HG03442 (cell line): Measurements from ENCODE around the gene FGF11.

ENCODE experiments used
- ATAC-seq: cut with Tn5 transposase; IDR thresholded peaks from one replicate; pipeline ENCODE4 v1.9.1; 2021; ENCODE audit warnings: mild to moderate bottlenecking, moderate library complexity; ENCODE audit not compliant: unreplicated experiment

The FGF11 gene

DNA sequence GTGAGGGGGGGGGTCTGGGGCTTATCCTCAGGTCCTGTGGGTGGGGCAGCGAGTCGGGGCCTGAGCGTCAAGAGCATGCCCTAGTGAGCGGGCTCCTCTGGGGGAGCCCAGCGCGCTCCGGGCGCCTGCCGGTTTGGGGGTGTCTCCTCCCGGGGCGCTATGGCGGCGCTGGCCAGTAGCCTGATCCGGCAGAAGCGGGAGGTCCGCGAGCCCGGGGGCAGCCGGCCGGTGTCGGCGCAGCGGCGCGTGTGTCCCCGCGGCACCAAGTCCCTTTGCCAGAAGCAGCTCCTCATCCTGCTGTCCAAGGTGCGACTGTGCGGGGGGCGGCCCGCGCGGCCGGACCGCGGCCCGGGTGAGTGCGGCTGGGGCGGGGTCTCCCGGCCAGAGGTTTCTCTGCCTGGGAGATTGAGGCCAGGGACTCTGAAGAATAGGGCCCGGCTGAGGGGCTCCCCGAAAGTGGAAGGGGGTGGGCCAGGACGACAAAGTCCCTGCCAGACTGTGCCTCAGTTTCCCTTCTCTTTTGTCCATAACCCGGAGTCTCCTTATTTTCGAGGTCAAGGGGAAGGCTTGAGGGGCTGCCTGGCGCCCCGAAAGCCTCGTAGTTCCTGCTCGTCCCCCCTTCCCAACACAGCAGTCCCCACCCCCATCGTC is at the start of gene FGF11:
FGF11 (plus strand) TSS at position 51 of the 651 bp plus-strand sequence; CDS start at position 160, 109 bp downstream.
- ATAC-seq: no peak

DNA sequence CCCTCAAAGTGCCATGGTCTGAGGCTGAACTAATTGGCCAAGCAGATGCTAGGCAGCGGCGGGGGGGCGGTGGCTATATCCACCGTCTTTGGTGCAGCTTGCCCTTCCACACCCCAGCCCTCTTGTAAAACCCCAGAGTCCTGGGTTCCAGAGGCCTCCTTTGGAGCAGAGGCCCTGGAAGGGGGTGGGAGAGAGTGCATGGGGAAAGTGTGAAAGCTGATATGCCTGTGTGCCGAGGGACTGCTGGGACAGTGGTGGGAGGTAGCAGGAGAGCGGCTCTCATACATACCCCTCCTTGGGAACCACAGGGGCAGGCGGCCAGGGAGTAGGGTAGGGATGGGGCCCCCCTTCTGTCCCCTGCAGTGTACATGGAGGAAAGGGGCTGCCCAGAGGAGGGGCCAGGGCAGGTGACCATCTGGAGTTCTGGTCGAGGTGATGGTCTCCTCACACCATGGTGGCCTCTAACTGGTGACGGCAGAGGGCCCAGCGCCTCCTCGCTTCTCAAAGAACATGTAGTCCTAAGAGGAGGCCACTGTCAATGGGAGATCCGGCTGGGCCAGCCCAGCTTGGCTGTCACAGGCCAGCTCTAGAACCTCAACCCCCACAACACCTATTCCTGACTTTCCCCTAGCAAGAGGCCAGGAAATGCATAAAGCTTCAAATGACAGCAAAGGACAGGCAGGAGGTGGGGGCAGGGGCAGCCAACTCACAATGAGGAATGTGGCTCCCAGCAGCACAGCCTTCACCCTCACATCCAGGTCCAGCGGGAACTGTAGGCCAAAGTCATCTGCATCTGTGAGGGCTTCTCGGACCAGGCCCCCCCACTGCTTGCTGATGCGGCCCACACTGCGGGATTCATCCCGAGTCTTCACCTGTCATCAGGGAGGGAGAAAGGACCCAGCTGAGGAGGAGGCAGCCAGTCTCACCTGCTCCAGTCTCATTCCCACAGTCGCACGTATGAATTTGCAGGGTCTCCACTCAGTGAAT is 49.1 kb upstream of the FGF11 start:
- no peak for ATAC-seq

DNA sequence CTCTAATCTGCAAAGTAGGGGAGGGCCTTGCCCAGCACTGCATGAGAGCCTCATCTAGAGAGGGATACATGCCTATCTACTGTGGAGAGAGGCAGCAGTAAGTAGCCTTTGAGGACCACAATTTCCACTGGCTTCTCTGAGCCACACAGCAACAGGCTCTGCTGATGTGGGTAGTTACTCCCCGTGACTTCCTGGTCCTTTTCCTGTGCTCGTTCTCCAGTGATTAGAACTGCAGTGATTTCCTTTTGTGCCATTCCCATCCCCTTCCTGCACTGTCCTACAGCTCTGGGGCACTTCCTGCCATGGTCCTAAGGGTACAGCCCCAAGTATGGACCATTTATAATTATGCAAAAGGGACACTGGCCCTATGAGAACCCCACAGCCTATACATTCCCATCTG is 48.0 kb upstream of the FGF11 start:
- no peak for ATAC-seq

DNA sequence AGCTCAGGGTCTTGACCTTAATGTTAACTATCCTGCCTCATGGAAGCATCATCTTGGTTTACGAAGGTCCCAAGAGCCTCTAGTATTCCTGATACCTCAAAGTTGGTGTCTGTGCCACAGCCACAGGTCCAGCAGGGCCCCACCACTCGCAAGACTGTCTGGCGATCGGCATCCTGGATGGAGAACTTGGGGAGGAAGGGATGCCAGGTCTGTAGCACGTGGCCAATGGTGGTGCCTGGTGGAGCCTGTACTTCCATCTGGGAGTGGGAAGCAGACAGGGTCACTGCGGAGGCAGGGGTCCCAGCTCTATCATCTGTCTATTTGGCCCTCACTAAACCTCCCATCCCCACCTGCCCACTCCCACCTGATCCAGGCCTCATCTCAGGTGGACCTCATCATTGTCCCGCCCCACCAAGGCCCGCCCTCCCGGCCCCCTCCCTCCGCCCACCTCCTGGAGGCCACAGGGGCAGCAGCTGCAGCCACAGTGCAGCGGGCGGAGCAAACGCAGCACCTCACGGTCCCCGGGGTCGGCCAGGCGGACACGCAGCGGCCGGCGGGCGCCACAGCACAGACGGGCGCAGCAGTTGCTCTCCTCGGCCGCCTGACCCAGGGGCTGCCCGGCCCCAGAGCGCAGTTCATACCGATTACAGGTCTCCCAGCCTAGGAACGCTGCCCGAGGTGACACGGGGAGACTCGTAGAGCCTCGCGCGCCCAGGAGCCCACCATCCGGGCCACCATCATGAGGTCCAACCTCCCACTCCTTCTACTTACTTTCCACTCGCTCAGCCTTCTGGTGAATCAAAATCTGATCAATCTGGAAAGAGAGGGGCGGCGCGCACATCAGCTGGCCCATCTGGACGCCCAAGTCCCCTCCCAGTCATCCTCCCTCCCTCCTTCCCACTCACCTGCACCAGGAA is 46.4 kb upstream of the FGF11 start:
- no peak for ATAC-seq

DNA sequence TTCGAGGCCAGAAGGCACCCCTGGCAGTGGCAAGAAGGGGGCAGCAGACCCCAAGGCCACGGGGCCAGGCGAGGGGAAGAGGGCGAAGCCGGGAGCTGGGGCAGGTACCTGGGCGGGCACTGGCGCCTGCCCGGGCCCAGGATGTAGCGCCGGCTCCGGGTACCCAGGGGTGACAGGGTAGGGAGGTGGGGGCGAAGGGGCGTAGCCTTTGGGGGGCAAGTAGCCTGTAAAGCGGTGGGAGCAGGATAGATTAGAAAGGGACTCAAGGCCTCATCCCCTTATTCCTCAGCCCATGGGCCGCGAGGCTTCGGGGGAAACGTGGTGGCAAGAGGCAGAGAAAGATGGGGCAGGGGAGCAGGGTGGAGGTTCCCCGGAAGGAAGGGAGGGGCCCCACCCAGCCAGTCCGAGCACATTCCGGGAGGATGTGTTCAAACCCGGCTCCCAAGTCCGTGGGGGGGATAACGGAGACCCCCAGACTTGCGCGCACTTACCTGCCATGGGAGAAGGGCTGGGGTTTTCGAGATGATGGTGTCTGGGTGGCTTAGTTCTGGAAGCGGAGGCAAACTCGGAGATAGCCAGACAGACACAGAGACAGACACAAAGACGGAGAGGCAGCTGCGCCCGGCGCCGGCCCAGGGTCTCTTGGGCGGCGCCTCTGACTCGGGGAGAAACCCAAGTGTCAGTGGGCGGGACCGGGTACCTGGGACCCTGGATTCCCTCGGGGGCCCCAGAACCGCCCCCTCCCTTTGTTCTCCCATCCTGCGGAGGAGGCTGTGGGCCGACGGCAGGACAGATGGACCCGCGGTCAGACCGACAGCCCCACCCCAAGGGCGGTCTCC is 45.5 kb upstream of the FGF11 start:
- ATAC-seq: peak; percentile 36

DNA sequence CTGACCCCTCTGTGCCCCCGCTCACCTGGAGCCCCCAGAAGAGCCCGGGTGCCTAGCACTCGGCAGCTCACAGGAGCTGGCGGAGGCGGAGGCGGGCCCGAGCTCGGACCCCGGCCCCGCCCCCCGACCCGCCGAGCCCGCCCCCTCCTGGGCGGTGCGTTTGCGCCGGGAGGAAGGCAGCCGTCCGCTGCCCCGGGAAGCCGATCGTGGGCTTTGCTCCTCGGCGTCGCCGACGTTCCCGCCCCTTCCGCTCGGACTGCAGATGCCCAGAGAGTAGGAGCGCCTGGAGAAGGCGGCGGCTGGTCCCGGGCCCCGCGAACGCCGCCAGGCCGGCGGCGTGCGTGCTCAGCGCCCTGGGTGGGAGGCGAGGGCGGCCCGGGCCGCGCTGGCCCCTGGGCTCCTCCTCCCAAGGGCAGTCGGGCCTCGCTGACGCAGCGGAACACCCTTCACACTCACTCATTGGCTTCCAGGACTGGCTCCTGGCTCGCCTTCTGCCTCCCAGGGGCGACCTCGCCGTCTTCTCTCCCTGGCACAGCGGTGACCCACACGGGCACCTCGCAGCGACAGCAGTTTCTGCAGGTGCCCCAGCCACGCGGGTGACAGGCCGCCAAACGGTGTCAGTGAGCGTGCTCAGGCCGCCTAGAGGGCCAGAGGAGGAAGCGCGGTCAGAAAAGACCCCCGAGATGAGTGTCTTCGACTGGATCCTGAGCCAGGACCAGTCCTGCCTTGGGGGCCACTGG is 44.7 kb upstream of the FGF11 start, which contains the start of gene PLSCR3:
PLSCR3 (minus strand) TSS at position 74 of the 740 bp plus-strand sequence. CDS start 415 bp downstream, outside the sequence.
- ATAC-seq: peak; percentile 74

DNA sequence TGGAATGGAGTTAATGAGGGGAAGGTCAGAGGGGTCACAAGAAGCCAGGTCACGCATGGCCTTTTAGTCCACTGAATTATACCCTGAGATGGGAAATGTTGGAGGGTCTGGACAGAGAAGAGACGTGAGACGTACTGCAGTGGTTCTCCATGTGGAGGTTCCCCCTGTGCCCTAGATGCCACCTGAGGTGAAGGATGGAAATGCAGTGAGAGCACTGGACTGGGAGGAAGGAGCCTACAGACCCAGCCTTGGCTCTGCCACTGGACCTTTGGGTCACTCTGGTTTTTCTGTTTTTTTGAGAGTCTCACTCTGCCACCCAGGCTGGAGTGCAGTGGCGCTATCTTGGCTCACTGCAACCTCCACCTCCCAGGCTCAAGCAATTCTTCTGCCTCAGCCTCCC is 43.2 kb upstream of the FGF11 start:
- no peak for ATAC-seq

DNA sequence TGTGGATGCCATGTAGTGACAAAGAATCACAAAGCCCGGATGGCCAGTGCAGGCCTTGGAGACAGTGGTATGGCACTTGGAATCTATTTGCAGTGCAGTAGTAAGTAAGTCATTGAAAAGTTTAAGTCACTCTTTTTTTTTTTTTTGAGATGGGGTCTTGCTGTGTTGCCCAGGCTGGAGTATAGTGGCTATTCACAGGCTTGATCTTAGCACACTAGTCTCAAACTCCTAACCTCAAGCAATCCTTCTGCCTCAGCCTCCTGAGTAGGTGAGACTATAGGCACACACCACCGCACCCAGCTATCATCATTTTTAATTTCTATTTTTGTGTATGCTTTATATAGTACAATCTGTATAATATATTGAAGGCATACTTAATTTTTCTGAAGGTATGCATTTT is 40.7 kb upstream of the FGF11 start:
- ATAC-seq: no peak

DNA sequence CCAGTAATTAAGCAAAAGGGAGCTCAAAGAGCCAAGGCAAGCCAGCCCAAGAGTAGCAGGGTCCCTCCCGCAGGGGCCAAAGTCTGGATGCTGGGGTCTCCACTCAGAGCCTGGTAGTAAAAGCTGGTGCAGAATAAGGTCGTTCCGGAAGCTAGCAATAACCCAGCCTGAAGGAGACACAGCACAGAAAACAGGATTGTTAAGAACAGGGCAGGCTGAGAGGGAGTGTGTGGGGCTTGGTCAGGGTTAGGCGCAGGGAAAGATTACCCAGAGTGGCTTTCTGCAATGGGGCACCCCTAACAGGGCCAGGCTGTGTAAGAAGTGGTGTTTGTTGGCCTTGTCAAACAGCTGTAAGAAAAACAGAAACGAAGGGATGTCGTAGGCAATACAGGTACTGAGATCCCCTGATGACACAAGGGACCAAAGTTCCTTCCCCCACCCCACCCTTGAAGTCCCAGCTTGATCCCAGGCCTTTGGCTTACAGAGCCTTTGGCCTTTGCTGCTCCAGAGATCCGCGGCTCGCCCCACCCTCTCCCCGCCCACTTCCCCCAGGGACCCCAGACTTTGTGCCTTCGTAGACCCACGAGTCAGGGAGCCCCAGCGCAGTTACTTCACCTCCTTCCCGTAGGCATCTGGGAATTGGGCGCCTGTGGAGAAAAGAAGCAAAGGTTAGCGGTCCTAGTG is 36.1 kb upstream of the FGF11 start:
- no peak for ATAC-seq

DNA sequence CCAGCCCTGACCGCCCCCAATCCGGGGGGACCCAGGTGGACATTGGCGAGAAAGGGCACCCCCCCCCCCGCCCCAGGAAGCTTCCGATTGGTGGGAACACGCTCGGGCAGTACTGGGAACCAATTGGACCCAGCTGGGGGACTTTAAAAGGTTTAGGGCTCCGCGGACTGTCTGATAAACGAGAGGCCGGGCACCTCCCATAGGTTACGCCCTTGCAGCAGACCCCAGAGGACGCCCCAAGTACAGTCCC is 35.7 kb upstream of the FGF11 start:
- no peak for ATAC-seq

DNA sequence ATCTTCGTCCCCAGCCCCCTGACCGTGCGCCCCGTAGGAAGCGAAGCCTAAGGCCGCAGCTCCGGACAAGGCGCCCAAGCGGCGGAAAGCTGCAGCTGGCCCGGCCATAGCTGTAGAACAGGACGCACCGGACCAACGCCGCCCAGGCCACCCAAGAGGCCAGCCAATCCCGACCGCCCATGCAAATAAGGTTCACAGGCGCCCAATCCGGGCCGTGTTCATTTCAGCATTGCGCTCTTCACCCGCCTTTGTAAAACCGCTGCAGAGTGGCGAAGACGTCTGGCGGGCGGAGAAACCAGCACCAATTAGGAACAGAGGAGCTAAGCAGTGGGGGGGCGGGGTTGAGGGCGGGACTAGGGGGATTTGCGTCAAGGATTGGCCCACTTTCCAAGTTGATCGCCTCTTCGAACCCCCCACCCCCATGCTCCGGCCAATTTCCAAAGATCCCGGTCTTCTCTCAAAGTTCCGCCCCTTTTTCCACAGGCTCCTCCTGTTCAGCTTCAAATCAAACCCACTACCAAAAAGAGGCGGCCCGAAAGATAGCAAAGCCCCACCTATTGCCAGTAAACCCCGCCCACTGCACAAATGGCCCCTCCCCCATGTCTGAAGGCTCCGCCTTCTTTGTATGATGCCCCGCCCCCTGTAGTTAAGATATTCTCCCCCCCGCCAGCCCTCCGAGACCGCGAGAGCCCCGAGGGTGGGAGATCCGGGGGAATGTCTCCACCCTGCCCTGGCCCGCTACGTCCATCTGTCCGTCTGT is 35.2 kb upstream of the FGF11 start, which contains the start of gene TMEM256:
TMEM256 (minus strand) TSS at position 121 of the 760 bp plus-strand sequence; CDS start at position 108, 13 bp downstream.
- peak; percentile 88 for ATAC-seq

DNA sequence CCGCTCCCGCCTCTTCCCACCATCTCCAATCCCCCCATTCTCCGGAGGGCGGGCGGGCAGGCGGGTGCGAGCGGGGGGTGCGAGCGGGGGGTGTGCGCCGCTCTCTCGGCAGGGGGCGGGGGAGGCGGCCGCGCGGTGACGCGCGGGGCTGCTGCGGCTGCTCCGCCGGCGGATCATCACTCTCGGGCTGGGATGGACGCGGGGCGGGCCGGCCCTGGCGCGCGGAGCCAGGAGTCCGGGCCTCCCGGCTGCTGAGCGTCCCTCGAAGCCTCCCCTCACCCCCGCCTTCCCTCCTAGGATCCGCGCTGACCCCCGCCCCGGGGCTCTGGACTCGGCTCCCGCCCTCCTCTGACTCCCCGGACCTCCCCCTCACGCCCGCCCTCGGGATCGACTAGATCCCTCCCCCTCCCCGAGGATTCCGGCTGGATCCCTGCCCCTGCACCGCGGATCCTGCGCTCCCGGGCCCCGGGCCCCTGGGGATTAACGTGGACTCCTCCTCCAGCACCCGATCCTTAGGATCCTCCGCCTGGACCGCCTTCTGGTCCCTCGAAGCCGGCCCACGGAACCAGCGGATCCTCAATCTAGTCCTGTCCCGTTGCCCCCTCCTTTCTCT is 34.5 kb upstream of the FGF11 start:
- ATAC-seq: no peak

DNA sequence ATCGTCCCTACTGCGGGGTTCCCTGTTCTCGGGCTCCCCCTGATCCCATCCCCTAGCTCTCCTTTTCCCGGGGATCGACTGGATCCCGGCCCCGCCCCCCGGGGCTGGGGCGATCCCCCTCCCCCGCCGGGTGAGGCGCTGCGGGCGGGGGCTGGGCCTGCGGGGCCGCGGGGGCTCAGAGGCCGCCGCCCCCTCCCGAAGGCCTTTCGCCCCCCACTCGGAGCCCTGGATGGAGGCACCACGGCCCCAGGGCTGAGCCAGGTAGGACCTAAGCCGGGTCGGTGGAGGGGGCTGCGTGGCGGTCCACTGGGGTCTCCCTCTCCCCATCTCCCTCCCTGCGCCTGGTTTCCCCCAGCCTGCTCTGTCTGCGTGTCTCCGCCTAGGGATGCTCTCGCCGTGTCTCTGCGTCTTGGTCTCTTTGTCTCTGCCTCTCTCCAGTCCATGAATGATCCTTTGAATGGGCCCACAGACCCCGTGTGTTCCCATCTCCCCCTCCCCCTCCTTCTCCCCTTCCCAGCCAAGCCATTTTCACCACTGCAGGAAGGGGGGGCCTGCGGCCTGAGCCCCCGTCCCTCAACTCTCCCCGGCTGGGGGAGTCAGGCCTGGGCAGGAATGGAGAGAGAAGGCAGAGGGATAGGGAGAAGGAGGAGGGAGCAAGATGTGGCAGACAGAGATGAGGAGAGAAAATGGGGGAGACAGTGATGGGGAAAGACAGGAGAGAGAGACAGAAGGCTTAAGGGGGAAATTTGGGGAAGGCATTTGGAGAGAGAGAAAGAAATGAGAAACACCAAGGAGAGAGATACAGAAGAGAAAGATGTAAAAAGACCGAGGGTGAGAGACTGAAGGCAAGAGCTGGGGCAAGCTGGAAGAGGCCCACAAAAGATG is 33.7 kb upstream of the FGF11 start:
- ATAC-seq: no peak

DNA sequence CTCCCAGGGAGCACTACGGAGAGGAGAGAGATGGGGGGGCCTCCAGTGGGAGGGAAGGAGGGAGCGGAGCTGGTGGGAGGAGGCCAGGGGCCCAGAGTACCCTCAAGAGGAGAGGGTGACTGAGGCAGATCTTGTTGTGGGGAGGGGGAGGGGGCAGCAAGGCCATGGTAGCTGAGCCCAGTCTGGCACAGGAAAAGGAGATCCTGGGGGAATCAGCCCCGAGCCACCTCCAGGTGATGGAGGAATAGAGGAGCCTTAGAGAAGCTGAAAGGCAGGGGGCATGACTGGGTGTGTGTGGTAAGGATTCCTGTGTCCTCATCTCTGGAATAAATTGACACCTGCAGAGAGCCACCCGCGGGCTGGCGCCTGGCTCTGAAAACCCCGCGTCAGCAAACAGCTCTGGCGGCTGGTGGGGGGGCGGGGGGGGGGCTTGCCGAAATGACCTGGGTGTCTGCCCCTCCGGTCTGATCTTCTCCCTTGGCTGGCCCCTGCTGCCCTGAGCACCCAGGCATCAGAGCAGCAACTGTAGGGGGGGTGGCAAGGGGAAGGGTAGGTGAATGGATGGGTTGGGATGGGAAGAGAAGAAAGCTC is 33.0 kb upstream of the FGF11 start:
- no peak for ATAC-seq

DNA sequence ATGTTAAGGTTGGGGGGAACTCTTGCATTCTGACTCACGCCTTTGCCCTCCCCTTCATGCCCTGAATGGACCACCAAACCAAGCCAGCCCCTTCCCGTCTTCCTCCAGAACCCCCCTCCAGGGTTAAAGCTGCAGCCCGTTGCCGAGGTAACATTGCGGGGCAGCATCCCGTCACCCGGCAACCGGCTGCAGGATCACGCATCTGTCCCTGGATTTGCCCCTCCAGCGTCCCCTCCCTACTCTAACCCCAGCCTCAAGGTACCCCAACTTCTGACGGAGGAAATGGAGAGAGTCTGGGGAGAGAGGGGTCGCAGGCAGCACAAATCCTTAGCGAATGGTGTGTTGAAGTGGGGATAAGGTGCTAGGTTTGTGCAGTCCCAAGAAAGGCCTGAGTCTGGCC is 32.2 kb upstream of the FGF11 start:
- ATAC-seq: no peak

DNA sequence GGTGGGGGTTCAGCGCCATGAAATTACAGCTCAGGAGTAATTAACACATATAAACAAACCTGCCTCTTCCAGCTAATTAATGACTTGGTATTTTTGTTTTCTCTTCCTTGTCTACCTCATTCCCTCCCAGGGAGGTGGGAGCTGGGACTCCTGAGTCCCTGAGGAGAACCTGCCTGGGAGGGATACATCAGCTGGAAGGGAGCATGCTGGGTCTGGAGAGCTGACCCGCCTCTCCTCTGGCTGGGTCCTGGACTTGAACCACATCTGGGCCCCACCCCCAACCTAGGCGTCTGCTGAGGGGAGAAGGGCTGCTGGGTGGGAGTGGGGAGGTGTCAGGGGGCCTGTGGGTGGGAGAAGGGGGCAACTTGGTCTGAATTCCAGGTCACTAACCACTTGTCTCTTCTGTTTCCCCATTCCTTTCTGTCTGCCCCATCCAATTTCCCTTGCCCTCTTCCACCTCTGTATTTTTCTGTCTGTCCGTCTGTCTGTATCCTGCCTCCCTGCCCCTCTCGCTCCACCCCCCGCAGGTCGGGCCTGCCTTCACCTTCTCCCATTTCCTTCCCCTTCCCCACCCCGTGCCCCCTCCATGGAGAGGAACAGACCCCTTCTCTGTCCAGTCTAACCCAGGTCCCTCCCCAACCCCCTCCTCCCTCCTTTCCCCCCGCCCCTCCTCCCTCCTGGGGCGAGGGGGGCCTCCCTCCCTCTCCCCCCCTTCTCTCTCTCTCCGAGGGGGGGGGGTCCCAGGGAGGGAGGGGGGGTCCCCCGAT is 31.6 kb upstream of the FGF11 start, which contains the start of gene NLGN2:
NLGN2 (plus strand) TSS at position 361 of the 767 bp plus-strand sequence. CDS start 411 bp downstream, outside the sequence.
- ATAC-seq: no peak
